SK-N-SH (cell line): ENCODE measurements around the gene TRPV6. TPM values are rescaled to one million over a fixed set of nuclear protein-coding genes. Genes with fewer than 3 reads are reported as not detected.

Source experiments
- CTCF ChIA-PET: fragments of 300-600, 350-600 bp; formaldehyde crosslinking; extraction: SDS; loops from one replicate; lab custom pipeline; 2021; lab: Yijun Ruan, JAX
- POLR2A ChIA-PET: fragments of 350-600 bp; sonication (Branson Sonifier 250); formaldehyde crosslinking; extraction: SDS; loops from one replicate; lab custom pipeline; 2020; ENCODE audit warnings: antibody characterized with exemption, inconsistent platforms; lab: Yijun Ruan, JAX
- DNase-seq: peaks from one replicate; pipeline ENCODE4 v3.0.0; 2012
- H2AFZ ChIP-seq: fragments of 200-600 bp; sonication (generic); 2 replicates; pipeline ENCODE4 v1.8.1; 2016; ENCODE audit warnings: antibody characterized with exemption, mild to moderate bottlenecking, low read depth
- H3F3A ChIP-seq: fragments of 200-600 bp; sonication (generic); replicated peaks from 2 replicates; pipeline ENCODE3; 2016; ENCODE audit warnings: antibody characterized with exemption, mild to moderate bottlenecking; ENCODE audit not compliant: insufficient read depth
- H3K27ac ChIP-seq, 2 experiments: fragments of 200-500 bp in 1 of 2; fragments of 200-600 bp in 1 of 2; sonication (Bioruptor generic) in 1 of 2; sonication (generic), shearing (Covaris generic) in 1 of 2; 2 replicates each; pipeline versions ENCODE4 v1.5.1 to v1.6.1; 2014 to 2016; ENCODE audit warnings: low read depth in 2 of 2, inconsistent platforms in 1 of 2, low read length in 1 of 2, mild to moderate bottlenecking in 1 of 2, mixed read lengths in 1 of 2
- H3K27me3 ChIP-seq: fragments of 200-600 bp; sonication (generic), shearing (Covaris generic); 2 replicates; pipeline ENCODE4 v1.6.1; 2016; ENCODE audit warnings: mixed run types; ENCODE audit not compliant: insufficient read depth
- H3K36me3 ChIP-seq, 2 experiments: fragments of 200-500 bp in 1 of 2; fragments of 200-600 bp in 1 of 2; sonication (Bioruptor generic) in 1 of 2; sonication (generic) in 1 of 2; replicated peaks in 1 of 2; 2 replicates each; pipeline versions ENCODE3 to v1.5.1; 2014 to 2016; ENCODE audit warnings: low read length in 1 of 2, mild to moderate bottlenecking in 1 of 2; ENCODE audit not compliant: insufficient read depth in 2 of 2, control insufficient read depth in 1 of 2
- H3K4me1 ChIP-seq, 2 experiments: fragments of 200-500 bp in 1 of 2; fragments of 200-600 bp in 1 of 2; sonication (Bioruptor generic) in 1 of 2; sonication (generic), shearing (Covaris generic) in 1 of 2; 2 replicates each; pipeline versions ENCODE4 v1.5.1 to v1.6.1; 2014 to 2016; ENCODE audit warnings: low read depth in 1 of 2, low read length in 1 of 2, mixed run types in 1 of 2; ENCODE audit not compliant: insufficient read depth in 2 of 2, control insufficient read depth in 1 of 2
- H3K4me2 ChIP-seq: fragments of 200-600 bp; sonication (generic), shearing (Covaris generic); 2 replicates; pipeline ENCODE4 v1.6.1; 2017; ENCODE audit warnings: mixed run types
- H3K4me3 ChIP-seq, 2 experiments: fragments of 200-500 bp in 1 of 2; fragments of 200-600 bp in 1 of 2; sonication (Bioruptor generic) in 1 of 2; sonication (generic), shearing (Covaris generic) in 1 of 2; 2 replicates each; pipeline versions ENCODE4 v1.5.1 to v1.8.1; 2014 to 2016; ENCODE audit warnings: low read depth in 2 of 2, inconsistent platforms in 1 of 2, low read length in 1 of 2, mild to moderate bottlenecking in 1 of 2, mixed read lengths in 1 of 2, moderate library complexity in 1 of 2
- H3K79me2 ChIP-seq: fragments of 200-600 bp; sonication (generic); 2 replicates; pipeline ENCODE4 v1.8.1; 2017; ENCODE audit warnings: mild to moderate bottlenecking; ENCODE audit not compliant: insufficient read depth
- H3K9ac ChIP-seq: fragments of 200-600 bp; sonication (generic); 2 replicates; pipeline ENCODE4 v1.6.1; 2017; ENCODE audit warnings: mixed run types
- H3K9me2 ChIP-seq: fragments of 200-600 bp; sonication (generic); 2 replicates; pipeline ENCODE4 v1.6.1; 2017; ENCODE audit warnings: mixed run types
- H3K9me3 ChIP-seq: fragments of 200-600 bp; sonication (generic); 2 replicates; pipeline ENCODE4 v1.6.1; 2017; ENCODE audit warnings: mixed run types, mild to moderate bottlenecking, moderate library complexity
- H4K20me1 ChIP-seq: fragments of 200-600 bp; sonication (generic); 2 replicates; pipeline ENCODE4 v1.6.1; 2017; ENCODE audit warnings: mild to moderate bottlenecking, mixed run types; ENCODE audit not compliant: insufficient read depth
- CHD2 ChIP-seq: fragments of 150-350 bp; IDR thresholded peaks from 2 replicates; pipeline ENCODE4 v1.6.1; 2018; ENCODE audit warnings: low read length; ENCODE audit not compliant: partially characterized antibody
- CTCF ChIP-seq: fragments of 200-600 bp; sonication (generic); IDR thresholded peaks from 2 replicates; pipeline ENCODE4 v1.6.1; 2017; ENCODE audit warnings: antibody characterized with exemption, mild to moderate bottlenecking, moderate library complexity
- EP300 ChIP-seq, 2 experiments: IDR thresholded peaks; 2 replicates each; pipeline versions ENCODE4 v1.4.0 to v1.6.1; 2012; ENCODE audit warnings: borderline replicate concordance in 1 of 2, low read depth in 1 of 2, low read length in 1 of 2
- EZH2phosphoT487 ChIP-seq: fragments of 200-600 bp; sonication (generic); IDR thresholded peaks from 2 replicates; pipeline ENCODE4 v1.6.1; 2017; ENCODE audit warnings: low read depth, mixed run types, mild to moderate bottlenecking, antibody characterized with exemption, moderate library complexity, borderline replicate concordance
- FOSL2 ChIP-seq: IDR thresholded peaks from 2 replicates; pipeline ENCODE4 v1.4.0; 2012; ENCODE audit warnings: low read depth, mild to moderate bottlenecking, moderate library complexity, borderline replicate concordance
- FOXJ3 ChIP-seq: sonication (generic); formaldehyde crosslinking; IDR thresholded peaks from 2 replicates; pipeline ENCODE4 v1.5.1; 2020; ENCODE audit warnings: mild to moderate bottlenecking, missing genetic modification reagents
- IRF3 ChIP-seq: fragments of 150-350 bp; IDR thresholded peaks from 2 replicates; pipeline ENCODE4 v1.6.1; 2016; ENCODE audit warnings: mild to moderate bottlenecking, low read depth, low read length
- MEF2A ChIP-seq: IDR thresholded peaks from 2 replicates; pipeline ENCODE4 v1.4.0; 2012; ENCODE audit warnings: low read depth, borderline replicate concordance
- MXI1 ChIP-seq: IDR thresholded peaks from 2 replicates; pipeline ENCODE4 v1.6.1; 2012; ENCODE audit warnings: mild to moderate bottlenecking, low read depth, low read length, improper control_type of control experiment
- NFIC ChIP-seq: IDR thresholded peaks from 2 replicates; pipeline ENCODE4 v1.4.0; 2012; ENCODE audit warnings: borderline replicate concordance
- PBX3 ChIP-seq: IDR thresholded peaks from 2 replicates; pipeline ENCODE4; 2012
- POLR2AphosphoS5 ChIP-seq: IDR thresholded peaks from 2 replicates; pipeline ENCODE4 v1.6.1; 2012; ENCODE audit warnings: low read depth, low read length
- RCOR1 ChIP-seq: fragments of 150-350 bp; IDR thresholded peaks from 2 replicates; pipeline ENCODE4 v1.6.1; 2017; ENCODE audit warnings: antibody characterized with exemption, low read length
- SIN3A ChIP-seq: IDR thresholded peaks from 2 replicates; pipeline ENCODE4 v1.6.1; 2012; ENCODE audit warnings: low read depth, mild to moderate bottlenecking, low read length, moderate library complexity, borderline replicate concordance
- TCF12 ChIP-seq: IDR thresholded peaks from 2 replicates; pipeline ENCODE4 v1.4.0; 2012
- TEAD4 ChIP-seq: IDR thresholded peaks from 2 replicates; pipeline ENCODE4 v1.4.0; 2012; ENCODE audit warnings: mild to moderate bottlenecking, borderline replicate concordance; ENCODE audit not compliant: insufficient read depth
- USF1 ChIP-seq: IDR thresholded peaks from 2 replicates; pipeline ENCODE4 v1.4.0; 2012; ENCODE audit warnings: low read depth, borderline replicate concordance
- YY1 ChIP-seq: IDR thresholded peaks from 2 replicates; pipeline ENCODE4 v1.4.0; 2012; ENCODE audit warnings: low read depth, mild to moderate bottlenecking
- WGBS: methylation state at CpG from one replicate; pipeline ENCODE4 v1.1.6; 2017; ENCODE audit warnings: low lambda C conversion rate; 5-methylcytosine and 5-hydroxymethylcytosine counted together
- polyA plus RNA-seq, 3 experiments: library from polyadenylated mRNA; depleted of rRNA; stranded (reverse); fragments of >200 nt; gene quantifications; 2 replicates each; pipeline ENCODE4 v1.2.3, GENCODE V29; 2012
- TF ChIP-seq, protein P1 (sequence below): IDR thresholded peaks from 2 replicates; pipeline ENCODE4 v1.4.0; 2012; ENCODE audit warnings: low read depth
- TF ChIP-seq, protein P2 (sequence below): IDR thresholded peaks from 2 replicates; pipeline ENCODE4 v1.6.1; 2012; ENCODE audit warnings: mild to moderate bottlenecking, low read depth, low read length, moderate library complexity

The TRPV6 gene
- polyA plus RNA-seq, 1 of the 3 experiments (the other 2 are of a cell fraction), result not detected

- TF ChIP-seq YY1 (no peak), EP300 (IDR thresholded peaks at IDR 0.05; ENCODE audit: borderline replicate concordance in 1 of 2, low read depth in 1 of 2, low read length in 1 of 2) (no peak), MEF2A (no peak)
- TF ChIP-seq, all 33 proteins: peak for 0
These were observed 49.1 kb downstream of the TRPV6 start (continued) for GRCh38 chr7:142836426-142836825.

GRCh38 chr7:142835487-142835886 is 50.1 kb downstream of the TRPV6 start:
- CTCF ChIA-PET, result interaction anchor here (1.2 to 2.1 kb wide), 4 partner anchors 17 to 380 kb away, joined by 3 to 11 read pairs (median 8); no protein-coding TSS in a partner anchor

More at GRCh38 chr7:142835487-142835886, 50.1 kb downstream of the TRPV6 start:
- WGBS, result 14% methylated on average over 3 of the region's 3 CpGs
- H3F3A ChIP-seq, result no peaks in the 10 kb centered on the region
- H4K20me1 ChIP-seq, result no peaks in the 10 kb centered on the region
- H3K4me3 ChIP-seq, result no peak overlapping the region
- no peak overlapping the region for H3K27ac ChIP-seq
- no peaks in the 10 kb centered on the region for H3K36me3 ChIP-seq
- TF ChIP-seq EZH2phosphoT487 (no peak), RCOR1 (no peak), TEAD4 (no peak), CHD2 (no peak), PBX3 (no peak), FOXJ3 (no peak), CTCF (no peak), FOSL2 (no peak), NFIC (no peak), POLR2AphosphoS5 (no peak), USF1 (no peak), MEF2A (no peak), IRF3 (no peak), MXI1 (no peak), TCF12 (no peak), SIN3A (no peak)
- TF ChIP-seq, protein P1, sequence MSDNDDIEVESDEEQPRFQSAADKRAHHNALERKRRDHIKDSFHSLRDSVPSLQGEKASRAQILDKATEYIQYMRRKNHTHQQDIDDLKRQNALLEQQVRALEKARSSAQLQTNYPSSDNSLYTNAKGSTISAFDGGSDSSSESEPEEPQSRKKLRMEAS, result no peak
- TF ChIP-seq, protein P2, sequence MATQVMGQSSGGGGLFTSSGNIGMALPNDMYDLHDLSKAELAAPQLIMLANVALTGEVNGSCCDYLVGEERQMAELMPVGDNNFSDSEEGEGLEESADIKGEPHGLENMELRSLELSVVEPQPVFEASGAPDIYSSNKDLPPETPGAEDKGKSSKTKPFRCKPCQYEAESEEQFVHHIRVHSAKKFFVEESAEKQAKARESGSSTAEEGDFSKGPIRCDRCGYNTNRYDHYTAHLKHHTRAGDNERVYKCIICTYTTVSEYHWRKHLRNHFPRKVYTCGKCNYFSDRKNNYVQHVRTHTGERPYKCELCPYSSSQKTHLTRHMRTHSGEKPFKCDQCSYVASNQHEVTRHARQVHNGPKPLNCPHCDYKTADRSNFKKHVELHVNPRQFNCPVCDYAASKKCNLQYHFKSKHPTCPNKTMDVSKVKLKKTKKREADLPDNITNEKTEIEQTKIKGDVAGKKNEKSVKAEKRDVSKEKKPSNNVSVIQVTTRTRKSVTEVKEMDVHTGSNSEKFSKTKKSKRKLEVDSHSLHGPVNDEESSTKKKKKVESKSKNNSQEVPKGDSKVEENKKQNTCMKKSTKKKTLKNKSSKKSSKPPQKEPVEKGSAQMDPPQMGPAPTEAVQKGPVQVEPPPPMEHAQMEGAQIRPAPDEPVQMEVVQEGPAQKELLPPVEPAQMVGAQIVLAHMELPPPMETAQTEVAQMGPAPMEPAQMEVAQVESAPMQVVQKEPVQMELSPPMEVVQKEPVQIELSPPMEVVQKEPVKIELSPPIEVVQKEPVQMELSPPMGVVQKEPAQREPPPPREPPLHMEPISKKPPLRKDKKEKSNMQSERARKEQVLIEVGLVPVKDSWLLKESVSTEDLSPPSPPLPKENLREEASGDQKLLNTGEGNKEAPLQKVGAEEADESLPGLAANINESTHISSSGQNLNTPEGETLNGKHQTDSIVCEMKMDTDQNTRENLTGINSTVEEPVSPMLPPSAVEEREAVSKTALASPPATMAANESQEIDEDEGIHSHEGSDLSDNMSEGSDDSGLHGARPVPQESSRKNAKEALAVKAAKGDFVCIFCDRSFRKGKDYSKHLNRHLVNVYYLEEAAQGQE, result no peak
- no peak for DNase-seq
- no peak overlapping the region for H2AFZ ChIP-seq
- H3K4me1 ChIP-seq, result no peaks in the 10 kb centered on the region
- H3K79me2 ChIP-seq, result no peaks in the 10 kb centered on the region
- no peaks in the 10 kb centered on the region for H3K9me2 ChIP-seq
- H3K9me3 ChIP-seq, result no peaks in the 10 kb centered on the region
- no peak overlapping the region for H3K9ac ChIP-seq
- POLR2A ChIA-PET, result interaction anchor here (0.6 kb wide), 1 partner anchor 1427 kb away, joined by 3 read pairs; no protein-coding TSS in a partner anchor
- no peak overlapping the region for H3K4me2 ChIP-seq
- H3K27me3 ChIP-seq, result no peaks in the 10 kb centered on the region; the same call in 1 of the 2 replicates
